CMK (cell line): ENCODE data around the gene MNX1.

ENCODE experiments used
- DNase-seq: peaks from one replicate; pipeline ENCODE4 v3.0.0-alpha.2; 2010; ENCODE audit warnings: low read depth

MNX1 gene

DNA sequence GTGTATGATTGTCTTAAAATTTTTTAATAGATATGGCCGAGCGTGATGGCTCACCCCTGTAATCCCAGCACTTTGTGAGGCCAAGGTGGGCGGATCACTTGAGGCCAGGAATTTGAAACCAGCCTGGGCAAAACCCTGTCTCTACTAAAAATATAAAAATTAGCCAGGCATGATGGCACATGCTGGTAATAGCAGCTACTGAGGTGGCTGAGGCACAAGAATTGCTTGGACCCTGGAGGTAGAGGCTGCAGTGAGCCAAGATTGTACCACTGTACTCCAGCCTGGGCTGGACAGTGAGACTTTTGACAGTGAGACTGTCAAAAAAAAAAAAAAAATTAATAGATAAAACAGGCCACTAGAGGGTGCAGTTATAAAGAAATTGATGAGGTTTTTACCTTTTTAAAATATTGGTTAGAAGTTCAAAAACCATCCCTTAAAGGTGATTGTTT lies 40.5 kb downstream of the MNX1 start:
- no peak for DNase-seq

DNA sequence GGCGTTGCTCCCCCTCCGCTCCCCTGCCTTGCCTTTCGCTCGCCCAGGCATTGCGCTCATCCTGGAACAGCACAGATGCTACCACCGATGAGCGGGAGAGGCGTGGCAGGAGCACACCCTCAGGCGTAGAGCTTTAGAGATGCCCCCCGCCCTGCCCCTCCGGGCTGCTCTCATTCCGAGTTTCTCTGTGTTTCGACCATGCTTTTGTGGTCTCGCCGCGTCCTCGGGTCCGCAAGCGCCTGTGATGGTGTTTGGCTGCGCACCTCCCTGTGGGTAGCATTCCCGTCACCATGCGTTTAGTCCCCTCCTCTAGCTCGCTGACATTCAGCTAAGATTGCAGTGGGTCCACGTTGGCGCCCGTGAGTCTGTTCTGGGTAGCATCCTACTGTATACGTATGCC lies 42.3 kb downstream of the MNX1 start:
- DNase-seq = no peak

- DNase-seq = no peak
Observed at GRCh38 chr7:156966387-156966786, 44.1 kb downstream of the MNX1 start.

GRCh38 chr7:156964971-156965370 lies 45.5 kb downstream of the MNX1 start:
- DNase-seq = no peak

DNA sequence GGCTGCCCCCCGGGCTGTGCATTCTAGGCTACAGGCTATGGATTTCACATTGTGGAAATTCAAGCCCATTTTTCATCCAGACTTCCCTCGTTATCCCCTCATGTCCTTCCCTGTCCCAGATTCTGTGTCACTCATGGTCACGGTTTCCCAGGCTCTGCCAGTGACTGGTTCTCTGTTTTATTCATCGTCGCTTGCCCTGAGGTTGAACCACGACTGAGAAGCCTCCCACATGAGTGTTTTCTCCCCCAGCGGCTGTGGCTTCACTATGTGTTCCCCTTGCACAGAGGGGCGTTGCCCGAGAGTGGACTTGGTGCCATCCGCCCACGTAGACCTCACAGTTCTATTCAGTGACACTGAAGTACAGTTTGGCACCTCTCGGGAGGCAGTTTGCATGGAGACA lies 47.0 kb downstream of the MNX1 start:
- DNase-seq = no peak

DNA sequence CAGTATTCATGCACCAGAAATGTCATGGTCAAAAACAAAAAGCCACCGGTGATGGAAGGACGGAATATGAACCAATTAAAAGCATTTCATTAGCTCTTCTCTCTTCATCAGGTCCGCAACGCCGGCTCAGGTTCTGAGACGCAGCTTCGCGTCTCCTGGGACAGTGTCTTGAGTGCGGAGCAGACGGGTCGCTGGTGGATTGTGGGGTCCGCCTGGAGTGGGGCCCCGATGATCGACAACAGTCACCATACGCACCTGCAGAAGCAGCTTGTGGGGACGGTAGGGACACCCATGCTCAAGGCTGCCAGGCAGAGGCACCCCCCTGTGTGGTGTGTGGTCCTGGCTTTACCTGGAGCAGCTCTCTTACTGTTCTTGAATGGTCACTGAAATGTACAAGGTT lies 47.6 kb downstream of the MNX1 start:
- DNase-seq = no peak

GRCh38 chr7:156962145-156962544 lies 48.3 kb downstream of the MNX1 start:
- DNase-seq = no peak

DNA sequence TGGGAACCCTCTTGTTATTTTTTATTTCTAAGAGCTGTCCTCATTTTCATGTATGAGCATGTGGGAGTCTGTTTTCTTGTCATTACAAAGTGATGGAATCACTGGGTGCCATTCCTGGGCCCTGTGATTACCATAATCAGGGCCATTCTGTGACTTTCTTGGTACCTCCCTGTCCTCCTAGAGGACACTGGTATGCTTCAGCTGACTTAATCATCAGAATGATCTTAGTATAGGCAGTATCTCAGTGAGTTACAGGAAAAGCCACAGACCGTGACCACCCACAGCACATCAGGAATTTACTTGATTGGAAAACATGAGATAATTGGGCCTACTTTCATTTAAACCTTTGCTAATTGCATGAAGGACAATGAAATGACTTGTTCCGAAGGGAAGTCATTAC lies 53.7 kb downstream of the MNX1 start:
- no peak for DNase-seq

DNA sequence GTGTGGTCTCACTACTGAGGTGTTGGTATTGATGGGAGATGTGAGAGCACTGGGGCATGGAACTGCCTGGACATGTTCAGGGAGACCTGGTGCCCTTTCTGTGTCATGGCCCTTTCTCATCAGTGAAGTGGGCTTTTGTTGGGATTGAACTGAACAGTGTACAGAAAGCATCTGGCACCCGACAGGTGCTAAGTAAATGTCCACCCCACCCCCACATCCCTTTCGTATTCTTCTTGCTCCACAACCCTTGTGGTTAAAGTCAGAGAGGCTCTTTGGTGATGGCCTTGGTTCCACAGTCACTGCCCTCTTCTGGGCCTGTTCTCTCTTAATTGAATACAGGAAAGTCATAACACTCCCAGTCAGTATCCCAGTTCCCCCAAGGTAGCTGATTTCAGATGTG lies 55.5 kb downstream of the MNX1 start:
- DNase-seq = no peak
